SU-DHL-6 (cell line): ENCODE data around the gene ZNF710.

ENCODE experiments used
- H2AFZ ChIP-seq: fragments of 200-600 bp; sonication (generic); 2 replicates; pipeline ENCODE4 v1.6.1; 2014; ENCODE audit warnings: low read depth, mild to moderate bottlenecking, moderate library complexity, mixed read lengths, antibody characterized with exemption, low read length; ENCODE audit not compliant: severe bottlenecking
- H3F3A ChIP-seq: fragments of 200-600 bp; shearing (Covaris generic); 2 replicates; pipeline ENCODE4 v1.6.0; 2016; ENCODE audit warnings: antibody characterized with exemption, mild to moderate bottlenecking; ENCODE audit not compliant: insufficient read depth
- H3K27ac ChIP-seq: fragments of 200-600 bp; sonication (generic); 2 replicates; pipeline ENCODE4 v1.5.1; 2016; ENCODE audit warnings: low read depth, mild to moderate bottlenecking, low read length, moderate library complexity, mixed read lengths
- H3K27me3 ChIP-seq: fragments of 200-600 bp; sonication (generic), shearing (Covaris generic); 2 replicates; pipeline ENCODE4 v1.6.0; 2014; ENCODE audit warnings: mild to moderate bottlenecking, low read length
- H3K36me3 ChIP-seq: fragments of 200-600 bp; sonication (generic); 2 replicates; pipeline ENCODE4 v1.6.1; 2014; ENCODE audit warnings: mild to moderate bottlenecking, low read length, mixed read lengths
- H3K4me2 ChIP-seq: fragments of 300-600, 200-600 bp; shearing (Covaris generic), sonication (generic); 2 replicates; pipeline ENCODE4 v1.6.0; 2014; ENCODE audit warnings: low read length, low read depth, mild to moderate bottlenecking; ENCODE audit not compliant: poor library complexity, severe bottlenecking
- H3K4me3 ChIP-seq: fragments of 200-600 bp; sonication (generic); 2 replicates; pipeline ENCODE4 v1.5.1; 2014; ENCODE audit warnings: antibody characterized with exemption, low read length, mild to moderate bottlenecking, mixed read lengths; ENCODE audit not compliant: insufficient read depth, poor library complexity, severe bottlenecking
- H3K79me2 ChIP-seq: fragments of 200-600 bp; sonication (generic); 2 replicates; pipeline ENCODE4 v1.6.1; 2014; ENCODE audit warnings: mild to moderate bottlenecking, low read length, moderate library complexity; ENCODE audit not compliant: insufficient read depth
- H3K9ac ChIP-seq: fragments of 200-600 bp; sonication (generic); 2 replicates; pipeline ENCODE4 v1.7.0; 2014; ENCODE audit warnings: mild to moderate bottlenecking, low read length
- H3K9me2 ChIP-seq: fragments of 200-600 bp; sonication (generic); replicated peaks from 2 replicates; pipeline ENCODE4 v1.6.1; 2014; ENCODE audit warnings: low read length; ENCODE audit not compliant: insufficient read depth
- H3K9me3 ChIP-seq: fragments of 200-600 bp; sonication (generic); 2 replicates; pipeline ENCODE4 v1.6.1; 2014; ENCODE audit warnings: low read length, mixed read lengths; ENCODE audit not compliant: insufficient read depth
- H4K20me1 ChIP-seq: fragments of 200-600 bp; sonication (generic); 2 replicates; pipeline ENCODE4 v1.6.1; 2014; ENCODE audit warnings: low read depth, mild to moderate bottlenecking, antibody characterized with exemption, low read length, moderate library complexity, mixed read lengths
- CTCF ChIP-seq: fragments of 200-600 bp; sonication (generic); IDR thresholded peaks from one replicate; pipeline ENCODE4 v1.5.1; 2017; ENCODE audit warnings: antibody characterized with exemption, mild to moderate bottlenecking, low read length, moderate library complexity; ENCODE audit not compliant: insufficient read depth, poor library complexity, severe bottlenecking
- EZH2phosphoT487 ChIP-seq: fragments of 200-600 bp; sonication (generic), shearing (Covaris generic); conservative IDR thresholded peaks from 2 replicates; pipeline ENCODE4 v1.6.1; 2018; ENCODE audit warnings: mild to moderate bottlenecking, antibody characterized with exemption, low read length, moderate library complexity, mixed read lengths

Gene ZNF710

GRCh38 chr15:90126022-90126421 lies 124.9 kb downstream of the ZNF710 start:
- TF ChIP-seq EZH2phosphoT487: no peak
- TF ChIP-seq CTCF: no peak
- no peaks in the 10 kb centered on the region for H3K27me3 ChIP-seq
- H3K4me2 ChIP-seq: no peak overlapping the region
- H4K20me1 ChIP-seq: no peaks in the 10 kb centered on the region
- no peak overlapping the region for H3K4me3 ChIP-seq
- no peaks in the 10 kb centered on the region for H3K36me3 ChIP-seq
- H3K9me3 ChIP-seq: no peaks in the 10 kb centered on the region
- no peak overlapping the region for H2AFZ ChIP-seq
- H3K9me2 ChIP-seq: no peaks in the 10 kb centered on the region
- no peaks in the 10 kb centered on the region for H3K79me2 ChIP-seq
- H3K9ac ChIP-seq: no peak overlapping the region
- H3K27ac ChIP-seq: no peak overlapping the region
- no peaks in the 10 kb centered on the region for H3F3A ChIP-seq

GRCh38 chr15:90126596-90127435 lies 125.7 kb downstream of the ZNF710 start:
- H2AFZ ChIP-seq: no peak overlapping the region
- H3K4me3 ChIP-seq: no peak overlapping the region
- H4K20me1 ChIP-seq: no peaks in the 10 kb centered on the region
- H3K4me2 ChIP-seq: no peak overlapping the region
- H3F3A ChIP-seq: no peaks in the 10 kb centered on the region
- H3K36me3 ChIP-seq: no peaks in the 10 kb centered on the region
- H3K79me2 ChIP-seq: no peaks in the 10 kb centered on the region
- no peaks in the 10 kb centered on the region for H3K9me2 ChIP-seq
- TF ChIP-seq EZH2phosphoT487: no peak
- no peak for TF ChIP-seq CTCF
- H3K27me3 ChIP-seq: no peaks in the 10 kb centered on the region
- H3K9ac ChIP-seq: no peak overlapping the region
- H3K9me3 ChIP-seq: no peaks in the 10 kb centered on the region
- H3K27ac ChIP-seq: no peak overlapping the region

GRCh38 chr15:90130291-90130690 lies 129.2 kb downstream of the ZNF710 start:
- H3K27me3 ChIP-seq: no peaks in the 10 kb centered on the region

More at GRCh38 chr15:90130291-90130690, 129.2 kb downstream of the ZNF710 start:
- Histone ChIP-seq H3K9me2 (no peaks in the 10 kb centered on the region), H4K20me1 (no peaks in the 10 kb centered on the region), H3K4me2 (no peak overlapping the region), H3F3A (no peaks in the 10 kb centered on the region), H3K79me2 (no peaks in the 10 kb centered on the region), H3K4me3 (no peak overlapping the region), H3K36me3 (no peaks in the 10 kb centered on the region), H3K9me3 (no peaks in the 10 kb centered on the region), H2AFZ (no peak overlapping the region), H3K27ac (no peak overlapping the region), H3K9ac (no peak overlapping the region)
- TF ChIP-seq CTCF: no peak
- no peak for TF ChIP-seq EZH2phosphoT487
